Measurements from ENCODE around the gene MON2. TPM values are rescaled to one million over a fixed set of nuclear protein-coding genes. Genes with fewer than 3 reads are reported as not detected.
A peak's percentile ranks its signal among the peaks of the same experiment; 100 is the strongest.

The MON2 gene
- total RNA-seq, 1 experiment from 2014 or later, result 32.8 TPM

- no peak for DNase-seq
- ChIA-PET POLR2A (ENCODE audit: unreplicated experiment) (no interaction called here), CTCF (interaction anchor here (0.7 kb wide), 2 partner anchors 11 to 165 kb away, joined by 3 to 7 read pairs; no protein-coding TSS in a partner anchor)
- H2AFZ ChIP-seq, result no peak overlapping the region
- no peaks in the 10 kb centered on the region for H3K36me3 ChIP-seq (ENCODE audit: low read depth)
- H3K4me2 ChIP-seq, result no peak overlapping the region
- H3K4me1 ChIP-seq (replicated peaks; ENCODE audit: insufficient read depth), result 0 out of 2 replicates have a peak, but pooled peaks cover 8% of the 10 kb centered on the region
- no peaks in the 10 kb centered on the region for H3K9me3 ChIP-seq (ENCODE audit: insufficient read depth, low read depth)
- no peaks in the 10 kb centered on the region for H3K27me3 ChIP-seq (ENCODE audit: insufficient read depth, low read depth)
- no peaks in the 10 kb centered on the region for H3K9me2 ChIP-seq (ENCODE audit: insufficient read depth)
- no peak overlapping the region for H3K4me3 ChIP-seq
- TF ChIP-seq CTCF (conservative IDR thresholded peaks at IDR 0.05), result no peak
- no peak for TF ChIP-seq EZH2 (IDR thresholded peaks at IDR 0.05; ENCODE audit: low read depth)
- 0 out of 2 replicates have a peak, but pooled peaks cover 3% of the 10 kb centered on the region for H3F3A ChIP-seq (ENCODE audit: insufficient read depth, low read depth)
- no TSS peak for BruUV-seq (replicated peaks)
- no peaks in the 10 kb centered on the region for H4K20me1 ChIP-seq (ENCODE audit: insufficient read depth)
- H3K79me2 ChIP-seq (ENCODE audit: low read depth), result no peaks in the 10 kb centered on the region
- intact Hi-C loops (cut with micrococcal nuclease; ENCODE audit: unreplicated experiment), result no loop called here
- H3K27ac ChIP-seq, result no peak overlapping the region
Observed at GRCh38 chr12:62629413-62629812, 162.8 kb downstream of the MON2 start.

GRCh38 chr12:62629971-62630739 is 163.5 kb downstream of the MON2 start:
- Histone ChIP-seq H3K9me3 (ENCODE audit: insufficient read depth, low read depth) (no peaks in the 10 kb centered on the region), H3K27ac (no peak overlapping the region), H3K4me1 (replicated peaks; ENCODE audit: insufficient read depth) (0 out of 2 replicates have a peak, but pooled peaks cover 8% of the 10 kb centered on the region), H3K9me2 (ENCODE audit: insufficient read depth) (no peaks in the 10 kb centered on the region), H3K4me3 (no peak overlapping the region), H3K27me3 (ENCODE audit: insufficient read depth, low read depth) (no peaks in the 10 kb centered on the region), H3K36me3 (ENCODE audit: low read depth) (no peaks in the 10 kb centered on the region), H2AFZ (no peak overlapping the region), H3F3A (ENCODE audit: insufficient read depth, low read depth) (0 out of 2 replicates have a peak, but pooled peaks cover 3% of the 10 kb centered on the region), H3K79me2 (ENCODE audit: low read depth) (no peaks in the 10 kb centered on the region), H3K4me2 (no peak overlapping the region), H4K20me1 (ENCODE audit: insufficient read depth) (no peaks in the 10 kb centered on the region)
- no TSS peak for BruUV-seq (replicated peaks)
- DNase-seq, result no peak
- ChIA-PET CTCF (no interaction called here), POLR2A (ENCODE audit: unreplicated experiment) (no interaction called here)
- intact Hi-C loops (cut with micrococcal nuclease; ENCODE audit: unreplicated experiment), result loop anchor here (2.0 kb wide), 1 partner anchor 25 kb away; no protein-coding TSS in a partner anchor
- no peak for TF ChIP-seq CTCF (conservative IDR thresholded peaks at IDR 0.05)
- no peak for TF ChIP-seq EZH2 (IDR thresholded peaks at IDR 0.05; ENCODE audit: low read depth)

- H3K4me3 ChIP-seq, result peak overlapping the region; percentile 61
- peak overlapping the region; percentile 81 for H2AFZ ChIP-seq
- no peaks in the 10 kb centered on the region for H3K9me3 ChIP-seq (ENCODE audit: insufficient read depth, low read depth)
- no peaks in the 10 kb centered on the region for H3K27me3 ChIP-seq (ENCODE audit: insufficient read depth, low read depth)
- intact Hi-C loops (cut with micrococcal nuclease; ENCODE audit: unreplicated experiment), result loop anchor here (1.0 to 2.0 kb wide), 3 partner anchors 27 to 163 kb away; no protein-coding TSS in a partner anchor
- 0 out of 2 replicates have a peak, but pooled peaks cover 8% of the 10 kb centered on the region for H3K4me1 ChIP-seq (replicated peaks; ENCODE audit: insufficient read depth)
- no TSS peak for BruUV-seq (replicated peaks)
- H3K4me2 ChIP-seq, result peak overlapping the region; percentile 76
- DNase-seq, result peak; percentile 57 to 66
- no peaks in the 10 kb centered on the region for H3K9me2 ChIP-seq (ENCODE audit: insufficient read depth)
- ChIA-PET CTCF (interaction anchor here (0.6 kb wide), 1 partner anchor 28 kb away, joined by 13 read pairs; no protein-coding TSS in a partner anchor), POLR2A (ENCODE audit: unreplicated experiment) (interaction anchor here (0.6 kb wide), 2 partner anchors 99 to 130 kb away, joined by 5 to 6 read pairs; no protein-coding TSS in a partner anchor)
- H3K36me3 ChIP-seq (ENCODE audit: low read depth), result no peaks in the 10 kb centered on the region
- no peaks in the 10 kb centered on the region for H4K20me1 ChIP-seq (ENCODE audit: insufficient read depth)
- TF ChIP-seq CTCF (conservative IDR thresholded peaks at IDR 0.05), result no peak
- no peak for TF ChIP-seq EZH2 (IDR thresholded peaks at IDR 0.05; ENCODE audit: low read depth)
- H3K27ac ChIP-seq, result peak overlapping the region; percentile 64
- 0 out of 2 replicates have a peak, but pooled peaks cover 3% of the 10 kb centered on the region for H3F3A ChIP-seq (ENCODE audit: insufficient read depth, low read depth)
- no peaks in the 10 kb centered on the region for H3K79me2 ChIP-seq (ENCODE audit: low read depth)
Observed at GRCh38 chr12:62631471-62632410, 165.1 kb downstream of the MON2 start.
